T-helper 9 cell (primary cell): ENCODE results near the gene IRS1.

Experiments
- DNase-seq: peaks from one replicate; pipeline ENCODE4 v3.0.0-alpha.2; 2020

IRS1 gene

DNA sequence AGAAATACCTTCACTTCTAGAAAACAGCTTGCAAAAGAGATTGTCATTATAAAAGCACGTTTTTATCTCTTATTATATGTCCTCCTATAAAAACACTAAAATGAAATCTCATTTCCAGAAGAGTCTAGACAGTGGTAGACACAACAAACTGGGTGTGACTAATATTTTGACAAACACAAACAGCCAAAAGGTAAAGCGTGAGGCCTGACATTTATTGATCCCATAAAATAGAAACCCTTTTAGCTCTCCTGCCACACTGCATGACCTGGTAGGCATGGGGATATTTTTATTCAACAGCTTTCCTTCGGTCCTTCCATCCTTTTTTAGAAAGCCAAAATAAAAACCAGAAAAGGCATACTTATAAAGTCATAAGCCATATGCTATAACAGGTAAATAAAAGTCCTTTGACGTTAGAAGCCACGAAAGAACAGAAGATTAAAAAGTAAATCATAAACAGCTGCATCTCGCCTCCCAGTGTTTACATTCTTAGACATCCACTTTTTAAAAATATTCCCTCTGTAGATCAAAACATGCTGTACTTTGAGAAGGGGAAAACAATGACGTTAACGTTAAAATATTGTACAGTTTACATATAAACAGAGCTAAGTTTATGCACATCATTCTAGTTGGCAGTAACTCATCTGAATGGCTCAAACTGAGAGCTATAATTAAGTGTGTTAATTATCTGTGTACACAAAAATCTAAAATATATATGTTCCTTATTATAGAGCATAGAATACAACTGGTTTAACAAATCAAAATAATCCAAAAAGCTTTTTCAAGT, 44.6 kb downstream of the IRS1 start:
- no peak for DNase-seq

DNA sequence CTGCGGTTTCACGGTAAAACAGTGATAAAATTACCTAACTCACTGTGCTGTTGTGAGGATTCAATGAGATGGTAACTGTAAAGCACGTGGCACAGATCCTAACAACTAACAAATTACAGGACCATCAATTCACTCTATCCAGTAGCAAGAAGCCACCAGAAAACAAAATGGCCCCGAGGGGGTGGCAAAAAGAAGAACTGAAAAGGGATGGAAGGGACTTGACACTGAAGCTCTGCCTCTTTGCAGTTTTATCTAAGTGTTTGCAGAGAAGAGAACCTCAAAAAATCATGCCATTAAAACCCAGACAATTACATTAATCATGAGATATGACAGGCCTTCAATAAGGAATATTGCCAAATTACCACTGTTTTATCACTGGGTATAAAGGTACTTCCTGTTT, 46.7 kb downstream of the IRS1 start:
- DNase-seq, result no peak

DNA sequence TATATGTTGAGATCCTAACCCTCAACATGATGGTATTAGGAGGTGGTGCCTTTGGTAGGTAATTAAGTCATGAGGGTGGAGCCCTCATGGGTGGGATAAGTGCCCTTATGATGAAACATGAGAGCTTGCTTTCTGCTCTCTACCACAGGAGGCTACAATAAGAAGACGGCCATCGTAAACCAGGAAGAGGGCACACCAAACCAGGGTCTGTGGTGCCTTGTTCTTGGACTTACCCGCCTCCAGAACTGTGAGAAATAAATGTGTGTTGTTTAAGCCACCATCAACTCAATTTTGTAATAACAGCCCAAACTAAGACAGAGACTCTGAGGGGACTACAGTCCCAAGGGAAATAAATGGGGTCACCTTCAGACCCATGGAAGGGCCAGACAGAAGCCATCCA, 52.3 kb downstream of the IRS1 start:
- DNase-seq, result no peak

DNA sequence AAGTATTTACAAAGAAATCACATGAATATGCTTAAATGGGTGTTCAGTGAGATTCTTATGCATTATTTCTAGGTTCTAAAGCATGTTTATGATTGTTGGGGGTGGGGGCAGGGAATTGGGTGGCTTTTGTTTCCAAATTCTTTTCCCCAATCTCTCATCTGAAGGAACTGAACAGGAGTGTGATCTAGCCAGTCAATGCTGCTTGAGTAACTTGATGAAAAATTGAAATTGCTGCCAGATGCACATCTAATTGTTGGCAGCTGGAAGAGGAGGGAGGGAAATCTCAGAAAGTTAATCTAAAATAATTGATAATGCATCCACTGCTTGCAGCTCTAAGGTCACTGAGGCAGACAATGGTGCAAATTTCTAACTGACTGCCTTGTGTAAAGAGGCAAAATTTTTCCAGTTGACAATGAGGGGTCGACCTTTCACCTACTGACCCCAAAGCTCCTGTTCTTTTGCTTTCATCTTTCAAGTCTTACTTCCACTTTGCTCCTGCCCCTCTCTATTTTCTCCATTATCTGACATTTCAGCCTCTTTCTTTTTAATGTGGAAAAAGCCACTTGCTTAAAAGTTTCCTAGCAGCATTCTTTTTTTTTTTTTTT, 53.3 kb downstream of the IRS1 start:
- DNase-seq, result no peak

DNA sequence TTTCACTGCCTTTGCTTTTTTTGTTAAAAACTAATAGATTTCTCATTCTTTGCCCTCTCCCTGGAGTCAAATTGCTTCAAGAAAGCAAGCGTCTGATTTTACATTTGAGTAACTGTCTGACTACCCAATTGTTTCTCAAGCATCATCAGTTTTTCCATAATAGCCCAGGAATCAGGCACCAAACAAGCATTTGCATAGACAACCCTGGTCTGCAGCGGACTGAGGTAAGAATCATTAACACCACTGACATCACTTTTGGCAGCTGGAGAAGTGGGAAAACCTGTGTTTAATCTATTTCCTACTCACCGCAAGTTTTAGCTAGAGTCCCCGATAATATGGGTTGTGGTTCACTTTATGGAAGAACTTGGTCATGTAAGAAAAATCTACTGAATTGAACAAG, 55.7 kb downstream of the IRS1 start:
- no peak for DNase-seq

DNA sequence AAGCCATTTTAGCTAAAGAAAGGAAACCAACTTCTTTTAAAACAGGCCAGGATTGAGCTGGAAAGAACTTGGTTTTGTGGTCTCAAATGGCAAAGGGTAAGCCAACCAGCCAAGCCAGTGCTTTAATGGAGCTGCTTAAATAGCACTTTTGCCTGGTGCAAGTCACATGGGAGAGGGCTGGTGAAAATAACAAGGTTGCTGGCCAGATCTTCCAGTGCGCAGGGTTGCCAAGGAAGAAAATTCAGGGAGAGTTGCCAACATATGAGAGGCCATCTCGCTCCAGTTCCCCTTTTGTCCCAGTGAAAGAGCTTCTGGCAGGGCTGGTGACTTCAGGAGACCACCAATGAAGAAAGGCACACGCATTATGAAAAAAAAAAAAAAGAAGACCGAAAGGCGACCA, 57.3 kb downstream of the IRS1 start:
- no peak for DNase-seq

DNA sequence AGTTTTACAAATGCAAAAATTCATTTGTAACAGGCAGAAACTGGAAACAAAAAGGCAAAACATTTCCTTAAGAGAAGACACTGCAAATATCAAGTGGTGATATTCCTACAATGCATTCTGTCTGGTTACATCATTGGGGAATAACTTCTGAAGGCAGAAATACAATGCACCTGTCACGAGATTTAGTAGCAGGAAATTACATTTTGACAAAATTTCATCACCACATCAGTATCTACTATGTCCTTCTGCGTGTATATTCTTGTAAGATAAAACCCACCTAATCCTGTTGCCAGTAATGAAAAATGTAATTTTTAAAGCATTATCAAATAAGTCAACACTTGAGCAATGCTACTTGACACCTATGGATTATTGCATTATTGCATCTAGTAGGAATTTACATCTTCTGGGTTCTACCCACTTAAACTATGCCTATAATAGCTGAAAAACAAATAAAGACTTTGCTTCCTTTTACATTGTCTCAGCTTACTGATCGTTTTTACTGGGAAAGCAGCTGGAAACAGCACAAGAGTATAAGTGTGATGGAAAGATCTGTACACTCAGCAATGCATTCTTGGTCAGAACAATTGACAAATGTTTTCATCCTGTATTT, 59.5 kb downstream of the IRS1 start:
- DNase-seq, result no peak

DNA sequence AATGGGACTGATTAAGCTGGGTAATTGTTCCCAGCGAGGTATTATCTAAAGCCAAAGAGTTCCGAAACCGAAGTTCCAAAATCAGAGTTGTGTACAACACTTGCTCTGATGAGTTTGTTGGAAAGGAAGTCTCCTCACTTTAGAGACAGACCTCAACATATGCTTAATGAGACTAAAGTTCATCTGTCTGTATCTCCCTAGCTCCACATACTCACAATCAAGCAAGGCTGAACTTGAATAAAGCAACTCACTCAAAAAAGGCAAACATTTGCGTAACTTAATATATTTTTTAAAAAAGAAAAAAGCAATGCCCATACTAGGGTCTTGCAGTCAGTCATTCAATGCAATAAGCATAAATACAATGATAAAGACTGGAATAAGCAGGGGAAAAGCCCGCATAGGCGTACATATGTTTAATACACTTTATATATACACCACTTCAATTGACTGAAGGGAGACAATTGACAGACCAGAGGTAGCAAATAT, 60.0 kb downstream of the IRS1 start:
- no peak for DNase-seq

- DNase-seq, result no peak
These were observed 60.6 kb downstream of the IRS1 start for GRCh38 chr2:226738821-226739544.

GRCh38 chr2:226738191-226738820, 61.3 kb downstream of the IRS1 start:
- DNase-seq, result no peak

- no peak for DNase-seq
These were observed 63.2 kb downstream of the IRS1 start for GRCh38 chr2:226736382-226736781.

DNA sequence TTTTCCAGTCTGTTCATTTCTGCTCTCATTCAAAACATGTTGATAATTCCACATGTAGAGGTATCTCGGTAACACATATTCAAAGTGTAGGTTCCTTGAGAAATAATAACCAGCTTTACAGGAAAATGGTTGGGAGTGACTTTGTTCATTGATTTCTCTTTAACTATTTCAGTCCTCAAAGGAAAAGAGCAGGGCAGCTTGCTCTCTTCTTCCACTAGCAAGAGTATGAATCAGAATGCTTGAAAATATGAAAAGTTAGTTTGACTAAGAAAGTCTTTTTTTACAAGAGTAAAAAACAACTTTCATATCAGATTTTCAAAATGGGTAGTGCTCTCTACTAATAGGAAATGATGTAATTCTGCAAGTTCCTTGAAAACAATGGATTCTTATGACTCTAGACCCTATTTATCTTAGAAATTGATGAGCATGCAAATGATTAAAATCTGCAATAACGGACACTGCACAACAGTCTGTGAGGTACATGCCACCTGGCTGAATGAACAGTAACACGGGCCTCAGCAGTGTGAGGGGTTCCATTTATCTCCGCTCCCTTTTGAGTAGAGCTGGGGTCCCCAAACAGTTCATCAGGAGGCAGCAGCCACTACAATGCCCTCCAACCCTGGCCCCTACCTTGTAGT, 65.6 kb downstream of the IRS1 start:
- DNase-seq, result no peak

DNA sequence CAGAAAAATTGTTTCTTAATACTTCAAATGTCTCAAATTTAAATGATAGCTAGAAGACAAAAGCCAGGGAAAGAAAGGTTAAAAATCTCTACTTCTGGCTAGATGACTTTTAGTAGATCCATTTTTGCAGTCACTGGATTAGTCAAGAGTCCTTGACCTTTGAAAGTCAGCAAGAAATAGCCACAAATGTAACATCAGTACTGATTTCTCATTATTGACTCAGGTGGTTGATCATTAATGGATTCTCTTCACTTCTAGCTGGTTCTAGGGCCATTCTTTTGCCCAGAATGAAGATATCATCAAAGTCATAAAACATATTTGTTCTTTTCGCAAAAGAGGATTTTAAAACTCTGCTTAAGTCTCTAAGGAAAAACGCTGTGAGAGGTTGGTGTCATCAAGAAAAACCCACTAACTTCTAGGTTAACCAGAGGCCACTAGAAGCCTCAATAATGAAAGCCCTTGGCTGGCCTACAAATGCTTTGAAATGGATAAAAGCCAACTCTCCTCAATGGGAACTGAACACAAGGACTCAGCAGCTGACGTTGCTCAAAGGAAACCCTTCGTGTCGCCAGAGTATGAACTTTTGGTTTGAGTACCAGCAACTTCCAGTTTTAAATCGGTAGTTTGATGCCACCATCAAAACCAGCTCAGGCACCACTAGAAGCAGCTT, 66.3 kb downstream of the IRS1 start:
- no peak for DNase-seq

- no peak for DNase-seq
These were observed 67.0 kb downstream of the IRS1 start for GRCh38 chr2:226732478-226733188.

GRCh38 chr2:226730481-226730880, 69.1 kb downstream of the IRS1 start:
- no peak for DNase-seq

GRCh38 chr2:226728996-226729395, 70.6 kb downstream of the IRS1 start:
- DNase-seq, result no peak

GRCh38 chr2:226727251-226727650, 72.4 kb downstream of the IRS1 start:
- no peak for DNase-seq

- DNase-seq, result no peak
These were observed 73.1 kb downstream of the IRS1 start for GRCh38 chr2:226726546-226726945.

- no peak for DNase-seq
These were observed 74.3 kb downstream of the IRS1 start for GRCh38 chr2:226725126-226725860.

DNA sequence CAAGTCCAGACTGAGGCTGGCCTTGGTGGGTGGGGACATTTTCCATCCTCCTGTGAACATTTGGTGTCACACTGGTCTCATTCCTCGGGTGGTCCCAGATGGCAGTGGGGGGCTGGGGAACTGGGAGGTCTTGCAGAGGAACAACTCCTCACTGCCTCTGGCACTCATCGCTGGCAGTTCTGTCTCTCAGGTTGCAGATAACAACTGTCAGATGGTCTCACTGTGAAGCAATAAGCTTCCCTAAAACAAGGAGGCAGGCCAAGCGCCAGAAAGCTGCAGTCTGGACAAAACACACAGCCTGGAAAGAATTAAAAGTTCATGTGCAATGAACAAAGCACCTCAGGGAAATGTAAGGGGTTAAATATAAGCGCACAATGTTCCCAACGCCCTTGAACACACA, 78.1 kb downstream of the IRS1 start:
- DNase-seq, result no peak
